K562 (cell line): Measurements from ENCODE around the gene PPAT. TPM values are rescaled to one million over a fixed set of nuclear protein-coding genes. Genes with fewer than 3 reads are reported as not detected.

Source experiments
- CBX1 ChIP-seq: sonication (generic); IDR thresholded peaks from 2 replicates; pipeline ENCODE4 v1.6.1; 2016; ENCODE audit warnings: antibody characterized with exemption, low read depth, mild to moderate bottlenecking
- CCNT2 ChIP-seq: IDR thresholded peaks from 2 replicates; pipeline ENCODE4 v1.6.1; 2011; ENCODE audit warnings: borderline replicate concordance, low read depth, mild to moderate bottlenecking, moderate library complexity, mixed read lengths, low read length; ENCODE audit not compliant: insufficient read length; ENCODE audit errors: extremely low read depth
- CTBP1 ChIP-seq: fragments of 450-650 bp; IDR thresholded peaks from 2 replicates; pipeline ENCODE4 v1.6.1; 2016; ENCODE audit warnings: borderline replicate concordance
- DACH1 ChIP-seq: fragments of 450-650 bp; IDR thresholded peaks from 2 replicates; pipeline ENCODE4 v1.6.1; 2018; ENCODE audit not compliant: partially characterized antibody
- EP400 ChIP-seq: fragments of 450-650 bp; IDR thresholded peaks from 2 replicates; pipeline ENCODE4 v1.6.1; 2017; ENCODE audit warnings: antibody characterized with exemption, mild to moderate bottlenecking, moderate library complexity
- JUN ChIP-seq, 2 experiments: sonication (generic) in 1 of 2; formaldehyde crosslinking in 1 of 2; IDR thresholded peaks; 2 replicates each; pipeline versions ENCODE4 v1.6.1 to v1.8.0; 2012 to 2022; ENCODE audit warnings: borderline replicate concordance in 2 of 2, mild to moderate bottlenecking in 2 of 2, improper control_type of control experiment in 1 of 2, low read depth in 1 of 2, low read length in 1 of 2, missing genetic modification reagents in 1 of 2
- NCOA6 ChIP-seq: fragments of 450-650 bp; IDR thresholded peaks from 2 replicates; pipeline ENCODE4 v1.6.1; 2017; ENCODE audit warnings: mild to moderate bottlenecking
- NCOR1 ChIP-seq: fragments of 450-650 bp; IDR thresholded peaks from 2 replicates; pipeline ENCODE4 v1.6.1; 2016; ENCODE audit warnings: mild to moderate bottlenecking, moderate library complexity
- ZFPM2 ChIP-seq: fragments of 250-450 bp; sonication (Bioruptor Pico); IDR thresholded peaks from 2 replicates; pipeline ENCODE4 v1.5.1; 2022; ENCODE audit warnings: mild to moderate bottlenecking
- ZNF3 ChIP-seq: fragments of 250-450 bp; sonication (Bioruptor Pico); IDR thresholded peaks from 2 replicates; pipeline ENCODE4 v1.5.0; 2021; ENCODE audit warnings: mild to moderate bottlenecking, moderate library complexity
- ZNF57 ChIP-seq: fragments of 450-650 bp; formaldehyde crosslinking; IDR thresholded peaks from 2 replicates; pipeline ENCODE4 v1.4.0; 2020; ENCODE audit warnings: mild to moderate bottlenecking, moderate library complexity
- polyA plus RNA-seq, 8 experiments: library from polyadenylated mRNA; depleted of rRNA in 4 of 8; stranded (reverse) in 5 of 8; unstranded in 3 of 8; fragments of >200 nt; fragmentation: Nextera tagmentation in 2 of 8; fragmentation: Illumina TruSeq in 1 of 8; extraction: Ambion mirVana in 2 of 8; extraction: Trizol in 1 of 8; gene quantifications; 2 replicates each; pipeline versions ENCODE4 v1.2.1 to v1.2.3, GENCODE V29; 2011 to 2014; ENCODE audit warnings: inconsistent platforms in 1 of 8, missing spikeins in 1 of 8
- total RNA-seq, 7 experiments: library from RNA; depleted of rRNA in 6 of 7; stranded (reverse); fragments of >200 nt in 6 of 7; fragmentation: Illumina TruSeq in 2 of 7; extraction: Trizol in 2 of 7; gene quantifications; 2 replicates each; pipeline versions ENCODE4 v1.2.1 to v1.2.3, GENCODE V29; 2011 to 2021; ENCODE audit warnings: low replicate concordance in 1 of 7
- TF ChIP-seq, protein P1 (sequence below), 2 experiments: fragments of 450-650 bp in 1 of 2; sonication (generic) in 1 of 2; formaldehyde crosslinking in 1 of 2; IDR thresholded peaks; 2 replicates each; pipeline versions ENCODE4 v1.7.1 to v1.9.0; 2016 to 2022; ENCODE audit warnings: inconsistent platforms in 1 of 2, mild to moderate bottlenecking in 1 of 2, missing genetic modification reagents in 1 of 2
- TF ChIP-seq, protein P2 (sequence below): sonication (generic); formaldehyde crosslinking; IDR thresholded peaks from 2 replicates; pipeline ENCODE4 v1.8.0; 2022; ENCODE audit warnings: missing genetic modification reagents, mild to moderate bottlenecking, moderate library complexity, borderline replicate concordance
- TF ChIP-seq, protein P3 (sequence below): fragments of 450-650 bp; formaldehyde crosslinking; IDR thresholded peaks from 2 replicates; pipeline ENCODE4 v1.4.0; 2022; ENCODE audit warnings: missing genetic modification characterization

The PPAT gene
- total and polyA plus RNA-seq, 9 of the 15 experiments (the other 6 are each of a cell fraction or from before 2014, with no cell fraction given) = 36.2 to 75.8 (median 55.5) TPM

DNA sequence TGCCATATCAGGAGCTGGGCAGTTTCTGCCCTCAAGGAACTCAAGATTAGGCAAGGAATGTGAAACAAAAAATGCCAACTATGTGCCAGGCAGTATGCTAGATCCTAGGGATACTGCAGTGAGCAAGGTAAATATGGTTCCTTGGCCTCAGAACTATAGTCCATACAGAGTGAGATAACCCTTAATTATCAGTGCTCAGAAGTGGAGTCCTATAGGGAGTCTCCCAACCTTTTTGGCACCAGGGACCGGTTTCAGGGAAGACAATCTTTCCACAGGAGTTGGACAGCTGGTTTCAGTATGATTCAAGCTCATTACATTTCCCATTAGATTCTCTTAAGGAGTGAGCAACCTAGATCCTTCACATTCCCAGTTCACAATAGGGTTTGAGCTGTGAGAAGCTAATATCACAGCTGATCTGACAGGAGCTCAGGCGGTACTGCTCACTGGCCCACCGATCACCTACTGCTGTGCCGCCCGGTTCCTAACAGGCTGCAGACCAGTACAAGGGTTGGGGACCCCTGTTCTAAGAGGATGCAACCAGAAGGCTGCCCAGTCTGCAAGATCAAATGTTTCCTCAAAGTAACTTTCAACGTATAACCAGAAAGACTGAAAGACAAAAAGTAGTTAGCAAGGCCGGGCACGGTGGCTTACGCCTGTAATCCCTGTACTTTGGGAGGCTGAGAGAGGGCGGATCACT is 30.3 kb upstream of the PPAT start (continued):
- TF ChIP-seq CCNT2 (no peak), NCOR1 (no peak), ZFPM2 (CRISPR knock-in tag) (no peak), JUN (IDR thresholded peaks at IDR 0.05; ENCODE audit: borderline replicate concordance, low read depth, low read length) (no peak), JUN (CRISPR knock-in tag; IDR thresholded peaks at IDR 0.05; ENCODE audit: borderline replicate concordance) (0 out of 2 replicates have a peak, but pooled peaks have one; percentile 50), CBX1 (no peak), CTBP1 (0 out of 2 replicates have a peak, but pooled peaks have one; percentile 14), NCOA6 (no peak), EP400 (no peak), ZNF57 (CRISPR knock-in tag) (no peak), ZNF3 (no peak), DACH1 (peak; percentile 40)
- TF ChIP-seq, protein P1, sequence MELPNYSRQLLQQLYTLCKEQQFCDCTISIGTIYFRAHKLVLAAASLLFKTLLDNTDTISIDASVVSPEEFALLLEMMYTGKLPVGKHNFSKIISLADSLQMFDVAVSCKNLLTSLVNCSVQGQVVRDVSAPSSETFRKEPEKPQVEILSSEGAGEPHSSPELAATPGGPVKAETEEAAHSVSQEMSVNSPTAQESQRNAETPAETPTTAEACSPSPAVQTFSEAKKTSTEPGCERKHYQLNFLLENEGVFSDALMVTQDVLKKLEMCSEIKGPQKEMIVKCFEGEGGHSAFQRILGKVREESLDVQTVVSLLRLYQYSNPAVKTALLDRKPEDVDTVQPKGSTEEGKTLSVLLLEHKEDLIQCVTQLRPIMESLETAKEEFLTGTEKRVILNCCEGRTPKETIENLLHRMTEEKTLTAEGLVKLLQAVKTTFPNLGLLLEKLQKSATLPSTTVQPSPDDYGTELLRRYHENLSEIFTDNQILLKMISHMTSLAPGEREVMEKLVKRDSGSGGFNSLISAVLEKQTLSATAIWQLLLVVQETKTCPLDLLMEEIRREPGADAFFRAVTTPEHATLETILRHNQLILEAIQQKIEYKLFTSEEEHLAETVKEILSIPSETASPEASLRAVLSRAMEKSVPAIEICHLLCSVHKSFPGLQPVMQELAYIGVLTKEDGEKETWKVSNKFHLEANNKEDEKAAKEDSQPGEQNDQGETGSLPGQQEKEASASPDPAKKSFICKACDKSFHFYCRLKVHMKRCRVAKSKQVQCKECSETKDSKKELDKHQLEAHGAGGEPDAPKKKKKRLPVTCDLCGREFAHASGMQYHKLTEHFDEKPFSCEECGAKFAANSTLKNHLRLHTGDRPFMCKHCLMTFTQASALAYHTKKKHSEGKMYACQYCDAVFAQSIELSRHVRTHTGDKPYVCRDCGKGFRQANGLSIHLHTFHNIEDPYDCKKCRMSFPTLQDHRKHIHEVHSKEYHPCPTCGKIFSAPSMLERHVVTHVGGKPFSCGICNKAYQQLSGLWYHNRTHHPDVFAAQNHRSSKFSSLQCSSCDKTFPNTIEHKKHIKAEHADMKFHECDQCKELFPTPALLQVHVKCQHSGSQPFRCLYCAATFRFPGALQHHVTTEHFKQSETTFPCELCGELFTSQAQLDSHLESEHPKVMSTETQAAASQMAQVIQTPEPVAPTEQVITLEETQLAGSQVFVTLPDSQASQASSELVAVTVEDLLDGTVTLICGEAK (IDR thresholded peaks at IDR 0.05) = no peak
- TF ChIP-seq, protein P1 (CRISPR knock-in tag; IDR thresholded peaks at IDR 0.05) = 0 out of 2 replicates have a peak, but pooled peaks have one; percentile 19
- TF ChIP-seq, protein P2, sequence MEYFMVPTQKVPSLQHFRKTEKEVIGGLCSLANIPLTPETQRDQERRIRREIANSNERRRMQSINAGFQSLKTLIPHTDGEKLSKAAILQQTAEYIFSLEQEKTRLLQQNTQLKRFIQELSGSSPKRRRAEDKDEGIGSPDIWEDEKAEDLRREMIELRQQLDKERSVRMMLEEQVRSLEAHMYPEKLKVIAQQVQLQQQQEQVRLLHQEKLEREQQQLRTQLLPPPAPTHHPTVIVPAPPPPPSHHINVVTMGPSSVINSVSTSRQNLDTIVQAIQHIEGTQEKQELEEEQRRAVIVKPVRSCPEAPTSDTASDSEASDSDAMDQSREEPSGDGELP (CRISPR knock-in tag) = peak; percentile 71
- TF ChIP-seq, protein P3, sequence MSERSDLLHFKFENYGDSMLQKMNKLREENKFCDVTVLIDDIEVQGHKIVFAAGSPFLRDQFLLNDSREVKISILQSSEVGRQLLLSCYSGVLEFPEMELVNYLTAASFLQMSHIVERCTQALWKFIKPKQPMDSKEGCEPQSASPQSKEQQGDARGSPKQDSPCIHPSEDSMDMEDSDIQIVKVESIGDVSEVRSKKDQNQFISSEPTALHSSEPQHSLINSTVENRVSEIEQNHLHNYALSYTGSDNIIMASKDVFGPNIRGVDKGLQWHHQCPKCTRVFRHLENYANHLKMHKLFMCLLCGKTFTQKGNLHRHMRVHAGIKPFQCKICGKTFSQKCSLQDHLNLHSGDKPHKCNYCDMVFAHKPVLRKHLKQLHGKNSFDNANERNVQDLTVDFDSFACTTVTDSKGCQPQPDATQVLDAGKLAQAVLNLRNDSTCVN (CRISPR knock-in tag) = no peak
